ENCODE results near the gene RBMS3.

RBMS3 gene

DNA sequence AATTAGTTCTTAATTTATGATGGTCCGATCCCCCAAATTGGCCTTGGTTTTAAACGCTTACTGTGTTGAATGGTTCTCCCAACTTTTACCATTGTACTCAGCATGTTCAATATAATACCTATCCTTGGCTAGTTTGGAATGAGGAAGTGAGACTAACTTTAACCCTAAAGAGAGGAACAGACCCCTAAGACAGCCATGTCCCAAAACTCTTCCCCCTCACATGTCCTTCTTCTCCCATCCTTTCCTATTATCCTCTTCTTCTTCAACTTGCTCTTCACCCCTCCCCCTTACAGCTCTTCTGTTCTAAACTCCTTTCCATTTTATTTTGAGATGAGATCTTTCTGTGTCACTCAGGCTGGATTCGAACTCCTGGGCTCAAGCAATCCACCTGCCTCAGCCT lies 116.5 kb downstream of the RBMS3 start:
- TF ChIP-seq Cebpa-rat (IDR thresholded peaks at IDR 0.05), result no peak
- no peak overlapping the region for H3K9ac ChIP-seq
- H3K4me2 ChIP-seq, result no peak overlapping the region
- no peaks in the 10 kb centered on the region for H3K4me1 ChIP-seq
- H3K36me3 ChIP-seq, result no peaks in the 10 kb centered on the region
- H3K27ac ChIP-seq, result no peak overlapping the region
- no peaks in the 10 kb centered on the region for H4K20me1 ChIP-seq
- H3K27me3 ChIP-seq, result no peaks in the 10 kb centered on the region
- peaks cover 7% of the 10 kb centered on the region; the same call in 1 of the 2 replicates for H3K9me3 ChIP-seq
- no peak overlapping the region for H3K4me3 ChIP-seq

DNA sequence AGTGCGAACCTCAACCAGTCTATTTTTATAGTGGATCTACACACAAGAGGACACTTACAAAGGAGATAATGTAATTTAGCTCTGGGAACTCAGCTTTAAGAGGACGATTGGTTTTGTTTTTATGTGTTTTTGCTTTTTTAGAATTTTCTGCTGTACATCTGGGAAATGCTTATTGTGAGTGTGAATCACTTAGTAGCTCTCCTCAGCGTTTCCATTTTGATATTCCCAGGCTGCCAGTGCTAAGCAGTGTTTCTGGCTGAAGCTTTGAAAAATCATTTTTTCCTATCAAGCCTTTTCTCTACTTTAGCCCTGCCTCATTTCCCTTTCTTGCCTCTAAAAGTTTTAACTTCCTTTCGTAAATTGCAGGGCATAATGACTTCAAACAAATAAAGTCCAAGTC lies 117.9 kb downstream of the RBMS3 start:
- Histone ChIP-seq H3K4me2 (no peak overlapping the region), H3K4me3 (no peak overlapping the region), H3K36me3 (no peaks in the 10 kb centered on the region), H3K4me1 (no peaks in the 10 kb centered on the region), H3K27ac (no peak overlapping the region), H3K9me3 (peaks cover 4% of the 10 kb centered on the region; the same call in 1 of the 2 replicates), H3K9ac (no peak overlapping the region), H4K20me1 (no peaks in the 10 kb centered on the region), H3K27me3 (no peaks in the 10 kb centered on the region)
- no peak for TF ChIP-seq Cebpa-rat (IDR thresholded peaks at IDR 0.05)

- no peak overlapping the region for H3K9ac ChIP-seq
- no peak overlapping the region for H3K4me2 ChIP-seq
- no peak overlapping the region for H3K4me3 ChIP-seq
These were observed 125.5 kb downstream of the RBMS3 start for GRCh38 chr3:29406291-29406832.

DNA sequence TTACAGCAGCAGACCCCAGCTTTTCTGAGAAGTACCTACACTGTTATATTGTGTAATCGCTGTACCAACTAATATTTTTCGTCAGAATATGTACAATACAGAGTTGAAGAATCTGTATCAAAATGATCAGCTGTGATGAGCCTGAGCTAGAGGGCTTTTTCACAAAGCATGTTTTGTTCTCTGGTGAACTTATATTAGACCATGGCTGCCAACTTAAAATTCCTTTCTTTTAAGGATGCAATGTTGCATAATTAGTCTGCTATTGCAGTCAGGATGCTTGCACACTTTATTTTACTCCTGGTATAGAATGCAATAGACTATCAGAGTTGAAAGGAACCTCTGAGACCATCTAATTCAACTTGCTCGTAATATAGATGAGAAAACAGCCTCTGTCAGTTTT lies 127.8 kb downstream of the RBMS3 start:
- H3K4me2 ChIP-seq, result no peak overlapping the region
- H4K20me1 ChIP-seq, result no peaks in the 10 kb centered on the region

More at GRCh38 chr3:29406291-29406832, 125.5 kb downstream of the RBMS3 start:
- H4K20me1 ChIP-seq, result no peaks in the 10 kb centered on the region
- H3K9me3 ChIP-seq, result no peaks in the 10 kb centered on the region
- H3K27ac ChIP-seq, result no peak overlapping the region
- no peaks in the 10 kb centered on the region for H3K36me3 ChIP-seq
- TF ChIP-seq Cebpa-rat (IDR thresholded peaks at IDR 0.05), result no peak
- H3K4me1 ChIP-seq, result peaks cover 15% of the 10 kb centered on the region
- no peaks in the 10 kb centered on the region for H3K27me3 ChIP-seq

DNA sequence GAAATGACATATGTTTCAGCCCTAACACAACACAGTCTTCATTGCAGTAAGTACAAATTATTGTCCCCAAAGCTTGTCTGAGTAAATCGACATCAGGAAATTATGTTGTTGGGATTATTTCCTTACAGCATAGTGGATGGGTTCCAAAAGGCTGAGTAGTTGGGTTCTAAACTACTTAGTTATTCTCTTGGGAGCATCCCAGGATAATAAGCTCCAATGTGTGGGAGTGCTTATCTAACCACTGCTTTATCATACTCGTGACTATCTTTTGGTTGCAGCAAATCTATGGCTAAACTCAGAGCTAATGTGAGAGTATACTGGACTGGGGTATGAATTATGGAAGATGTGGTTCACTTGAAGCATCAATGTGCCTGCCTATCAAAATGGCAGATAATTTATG lies 128.5 kb downstream of the RBMS3 start:
- no peak overlapping the region for H3K4me2 ChIP-seq
- no peak overlapping the region for H3K4me3 ChIP-seq
- H3K4me1 ChIP-seq, result peaks cover 28% of the 10 kb centered on the region
- H3K27ac ChIP-seq, result no peak overlapping the region
- no peak overlapping the region for H3K9ac ChIP-seq
- no peaks in the 10 kb centered on the region for H3K36me3 ChIP-seq
- no peaks in the 10 kb centered on the region for H3K27me3 ChIP-seq
- H4K20me1 ChIP-seq, result no peaks in the 10 kb centered on the region
- no peaks in the 10 kb centered on the region for H3K9me3 ChIP-seq
- no peak for TF ChIP-seq Cebpa-rat (IDR thresholded peaks at IDR 0.05)

More for the DNA sequence above, 127.8 kb downstream of the RBMS3 start:
- H3K9me3 ChIP-seq, result no peaks in the 10 kb centered on the region
- H3K27ac ChIP-seq, result no peak overlapping the region
- no peak overlapping the region for H3K4me3 ChIP-seq
- no peak overlapping the region for H3K9ac ChIP-seq
- H3K4me1 ChIP-seq, result peaks cover 28% of the 10 kb centered on the region
- H3K27me3 ChIP-seq, result no peaks in the 10 kb centered on the region
- no peak for TF ChIP-seq Cebpa-rat (IDR thresholded peaks at IDR 0.05)
- H3K36me3 ChIP-seq, result no peaks in the 10 kb centered on the region

GRCh38 chr3:29410220-29410619 lies 129.3 kb downstream of the RBMS3 start:
- H3K4me1 ChIP-seq, result peaks cover 28% of the 10 kb centered on the region
- no peak overlapping the region for H3K4me3 ChIP-seq
- no peak overlapping the region for H3K9ac ChIP-seq
- no peak overlapping the region for H3K27ac ChIP-seq
- no peaks in the 10 kb centered on the region for H4K20me1 ChIP-seq
- peak overlapping the region; percentile 53 for H3K4me2 ChIP-seq
- H3K9me3 ChIP-seq, result no peaks in the 10 kb centered on the region
- H3K27me3 ChIP-seq, result no peaks in the 10 kb centered on the region
- H3K36me3 ChIP-seq, result no peaks in the 10 kb centered on the region
- TF ChIP-seq Cebpa-rat (IDR thresholded peaks at IDR 0.05), result no peak

GRCh38 chr3:29410660-29411405 lies 130.0 kb downstream of the RBMS3 start:
- H4K20me1 ChIP-seq, result no peaks in the 10 kb centered on the region
- H3K4me3 ChIP-seq, result no peak overlapping the region
- no peak overlapping the region for H3K9ac ChIP-seq
- TF ChIP-seq Cebpa-rat (IDR thresholded peaks at IDR 0.05), result no peak
- peak overlapping the region; percentile 53 for H3K4me2 ChIP-seq
- peaks cover 28% of the 10 kb centered on the region for H3K4me1 ChIP-seq
- no peak overlapping the region for H3K27ac ChIP-seq
- H3K9me3 ChIP-seq, result no peaks in the 10 kb centered on the region
- H3K27me3 ChIP-seq, result no peaks in the 10 kb centered on the region
- no peaks in the 10 kb centered on the region for H3K36me3 ChIP-seq

GRCh38 chr3:29412110-29412509 lies 131.2 kb downstream of the RBMS3 start:
- no peak for TF ChIP-seq Cebpa-rat (IDR thresholded peaks at IDR 0.05)
- H4K20me1 ChIP-seq, result no peaks in the 10 kb centered on the region
- H3K4me1 ChIP-seq, result peaks cover 28% of the 10 kb centered on the region
- H3K27ac ChIP-seq, result no peak overlapping the region
- no peaks in the 10 kb centered on the region for H3K27me3 ChIP-seq
- H3K4me3 ChIP-seq, result no peak overlapping the region
- no peak overlapping the region; the same call in 1 of the 2 replicates for H3K4me2 ChIP-seq
- H3K9ac ChIP-seq, result no peak overlapping the region
- H3K9me3 ChIP-seq, result no peaks in the 10 kb centered on the region
- no peaks in the 10 kb centered on the region for H3K36me3 ChIP-seq

DNA sequence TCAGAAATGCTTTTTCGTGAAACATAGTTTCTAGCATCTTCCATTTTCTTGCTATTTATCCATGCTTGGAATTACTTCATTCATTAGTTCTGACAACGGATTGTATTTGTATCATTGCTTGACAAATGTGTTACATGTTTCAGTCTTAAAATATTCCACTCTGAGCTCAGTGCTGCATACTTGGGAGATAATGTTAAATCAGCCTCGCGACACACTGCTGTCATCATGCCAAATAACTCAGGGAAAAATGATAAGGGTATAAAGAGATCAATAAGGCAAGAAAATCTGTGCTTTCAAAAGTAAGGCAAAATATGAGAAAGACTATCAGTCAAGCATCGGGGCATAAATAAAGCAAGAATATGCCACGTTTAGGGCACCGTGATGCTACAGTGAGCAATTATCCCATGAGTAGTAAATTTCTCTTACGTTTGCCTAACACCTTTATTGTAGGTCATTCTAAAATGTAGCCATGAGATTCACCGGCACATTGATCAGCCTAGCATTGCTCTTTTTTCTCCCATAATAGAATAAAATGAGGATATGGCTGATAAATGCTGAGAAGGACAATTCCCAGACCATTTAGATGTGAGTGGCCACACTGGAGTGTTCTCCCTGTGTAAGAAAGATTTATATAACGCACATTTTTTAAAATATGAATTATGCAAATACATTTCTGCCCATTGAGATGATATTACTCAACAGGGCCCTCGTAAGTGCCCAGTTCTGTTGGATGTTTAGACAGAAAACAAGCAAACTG lies 133.8 kb downstream of the RBMS3 start:
- Histone ChIP-seq H3K4me3 (no peak overlapping the region), H3K4me1 (peaks cover 28% of the 10 kb centered on the region), H4K20me1 (no peaks in the 10 kb centered on the region), H3K9ac (no peak overlapping the region), H3K4me2 (no peak overlapping the region), H3K27me3 (no peaks in the 10 kb centered on the region), H3K27ac (no peak overlapping the region), H3K9me3 (no peaks in the 10 kb centered on the region), H3K36me3 (no peaks in the 10 kb centered on the region)
- no peak for TF ChIP-seq Cebpa-rat (IDR thresholded peaks at IDR 0.05)

Data from BLaER1 (cell line).